Neural crest cell (in vitro differentiated cells): Measurements from ENCODE around the gene PIGR. TPM values are rescaled to one million over a fixed set of nuclear protein-coding genes. Genes with fewer than 3 reads are reported as not detected.

Experiments used
- DNase-seq: peaks from one replicate; pipeline ENCODE4 v3.0.0; 2021; ENCODE audit warnings: low read depth, mixed read lengths, low spot score
- H3K27ac Mint-ChIP-seq: one replicate; pipeline ENCODE4 v1.8.0; 2021; ENCODE audit warnings: mild to moderate bottlenecking, mixed read lengths; ENCODE audit not compliant: unreplicated experiment
- H3K27me3 Mint-ChIP-seq: 2 replicates; pipeline ENCODE4 v1.8.0; 2021; ENCODE audit warnings: low read depth, mild to moderate bottlenecking, mixed read lengths
- H3K36me3 Mint-ChIP-seq: 2 replicates; pipeline ENCODE4 v1.8.0; 2021; ENCODE audit warnings: low read depth, mild to moderate bottlenecking, mixed read lengths
- H3K4me1 Mint-ChIP-seq: 2 replicates; pipeline ENCODE4 v1.8.0; 2021; ENCODE audit warnings: mixed read lengths
- H3K4me3 Mint-ChIP-seq: one replicate; pipeline ENCODE4 v1.8.0; 2021; ENCODE audit warnings: mild to moderate bottlenecking, mixed read lengths
- H3K9me3 Mint-ChIP-seq: 2 replicates; pipeline ENCODE4 v1.8.0; 2021; ENCODE audit warnings: mixed read lengths
- total RNA-seq: library from RNA; stranded (reverse); gene quantifications from 2 replicates; pipeline ENCODE4 v1.2.1, GENCODE V29; 2021
- TF ChIP-seq, protein P1 (sequence below): fragments of 200-600 bp; sonication (generic); conservative IDR thresholded peaks from 2 replicates; pipeline ENCODE4 v1.5.0; 2021; ENCODE audit warnings: antibody characterized with exemption, mild to moderate bottlenecking

PIGR gene
- total RNA-seq, 1 donor from 2014 or later = not detected

- DNase-seq = no peak
- no peak overlapping the region for H3K4me3 Mint-ChIP-seq
- no peaks in the 10 kb centered on the region for H3K9me3 Mint-ChIP-seq
- H3K4me1 Mint-ChIP-seq = no peaks in the 10 kb centered on the region
- no peak overlapping the region for H3K27ac Mint-ChIP-seq
- no peaks in the 10 kb centered on the region for H3K36me3 Mint-ChIP-seq
- H3K27me3 Mint-ChIP-seq = peaks cover 21% of the 10 kb centered on the region
- TF ChIP-seq, protein P1, sequence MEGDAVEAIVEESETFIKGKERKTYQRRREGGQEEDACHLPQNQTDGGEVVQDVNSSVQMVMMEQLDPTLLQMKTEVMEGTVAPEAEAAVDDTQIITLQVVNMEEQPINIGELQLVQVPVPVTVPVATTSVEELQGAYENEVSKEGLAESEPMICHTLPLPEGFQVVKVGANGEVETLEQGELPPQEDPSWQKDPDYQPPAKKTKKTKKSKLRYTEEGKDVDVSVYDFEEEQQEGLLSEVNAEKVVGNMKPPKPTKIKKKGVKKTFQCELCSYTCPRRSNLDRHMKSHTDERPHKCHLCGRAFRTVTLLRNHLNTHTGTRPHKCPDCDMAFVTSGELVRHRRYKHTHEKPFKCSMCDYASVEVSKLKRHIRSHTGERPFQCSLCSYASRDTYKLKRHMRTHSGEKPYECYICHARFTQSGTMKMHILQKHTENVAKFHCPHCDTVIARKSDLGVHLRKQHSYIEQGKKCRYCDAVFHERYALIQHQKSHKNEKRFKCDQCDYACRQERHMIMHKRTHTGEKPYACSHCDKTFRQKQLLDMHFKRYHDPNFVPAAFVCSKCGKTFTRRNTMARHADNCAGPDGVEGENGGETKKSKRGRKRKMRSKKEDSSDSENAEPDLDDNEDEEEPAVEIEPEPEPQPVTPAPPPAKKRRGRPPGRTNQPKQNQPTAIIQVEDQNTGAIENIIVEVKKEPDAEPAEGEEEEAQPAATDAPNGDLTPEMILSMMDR = no peak
These were observed 21.0 kb upstream of the PIGR start for GRCh38 chr1:206967096-206967849.

GRCh38 chr1:206965781-206966180 lies 19.5 kb upstream of the PIGR start:
- no peaks in the 10 kb centered on the region for H3K36me3 Mint-ChIP-seq
- TF ChIP-seq, protein P1 = no peak
- DNase-seq = no peak
- no peaks in the 10 kb centered on the region for H3K4me1 Mint-ChIP-seq
- no peak overlapping the region for H3K4me3 Mint-ChIP-seq
- H3K27me3 Mint-ChIP-seq = peaks cover 12% of the 10 kb centered on the region
- H3K9me3 Mint-ChIP-seq = no peaks in the 10 kb centered on the region
- no peak overlapping the region for H3K27ac Mint-ChIP-seq

- Mint-ChIP-seq H3K4me1 (no peaks in the 10 kb centered on the region), H3K27me3 (peaks cover 2% of the 10 kb centered on the region)
These were observed 17.5 kb upstream of the PIGR start for GRCh38 chr1:206963740-206964139.

GRCh38 chr1:206963119-206963712 lies 16.9 kb upstream of the PIGR start:
- TF ChIP-seq, protein P1 = no peak
- H3K36me3 Mint-ChIP-seq = no peaks in the 10 kb centered on the region
- H3K9me3 Mint-ChIP-seq = no peaks in the 10 kb centered on the region
- DNase-seq = no peak
- H3K4me3 Mint-ChIP-seq = no peak overlapping the region
- H3K27me3 Mint-ChIP-seq = no peaks in the 10 kb centered on the region
- no peak overlapping the region for H3K27ac Mint-ChIP-seq
- no peaks in the 10 kb centered on the region for H3K4me1 Mint-ChIP-seq

More at GRCh38 chr1:206963740-206964139, 17.5 kb upstream of the PIGR start:
- TF ChIP-seq, protein P1 = no peak
- H3K36me3 Mint-ChIP-seq = no peaks in the 10 kb centered on the region
- H3K9me3 Mint-ChIP-seq = no peaks in the 10 kb centered on the region
- H3K27ac Mint-ChIP-seq = no peak overlapping the region
- H3K4me3 Mint-ChIP-seq = no peak overlapping the region
- DNase-seq = no peak

GRCh38 chr1:206962272-206962671 lies 16.0 kb upstream of the PIGR start:
- H3K27ac Mint-ChIP-seq = no peak overlapping the region
- H3K9me3 Mint-ChIP-seq = no peaks in the 10 kb centered on the region
- DNase-seq = no peak
- H3K27me3 Mint-ChIP-seq = no peaks in the 10 kb centered on the region
- TF ChIP-seq, protein P1 = no peak
- peaks cover 6% of the 10 kb centered on the region for H3K4me1 Mint-ChIP-seq
- H3K4me3 Mint-ChIP-seq = no peak overlapping the region
- H3K36me3 Mint-ChIP-seq = no peaks in the 10 kb centered on the region
